Fibroblast of skin of right biceps (primary cell): ENCODE results near the gene TNFRSF18.
"Not testable (repeated sequence)": the region's sequence is repeated elsewhere in the genome, so short reads cannot be mapped to it uniquely, and the experiment has no call there.

Experiments used
- DNase-seq: peaks from one replicate; pipeline ENCODE4 v3.0.0-alpha.2; 2013

TNFRSF18 gene

GRCh38 chr1:1206376-1206965, at the start of gene TNFRSF18:
TSS of gene TNFRSF18 (minus strand) at chr1:1206592. CDS start at chr1:1206571, 21 bp downstream.
- DNase-seq = no peak

- no peak for DNase-seq
These were observed 49.2 kb upstream of the TNFRSF18 start for GRCh38 chr1:1255611-1256010.

GRCh38 chr1:1255078-1255477, 48.7 kb upstream of the TNFRSF18 start:
- no peak for DNase-seq

GRCh38 chr1:1254667-1254998, 48.2 kb upstream of the TNFRSF18 start:
- DNase-seq = no peak

- no peak for DNase-seq
These were observed 47.7 kb upstream of the TNFRSF18 start for GRCh38 chr1:1253972-1254666.

- no peak for DNase-seq
These were observed 46.9 kb upstream of the TNFRSF18 start for GRCh38 chr1:1253314-1253713.

- no peak for DNase-seq
These were observed 44.4 kb upstream of the TNFRSF18 start for GRCh38 chr1:1250786-1251284.

- DNase-seq = not testable (repeated sequence)
These were observed 41.9 kb upstream of the TNFRSF18 start for GRCh38 chr1:1248009-1248913.

- no peak for DNase-seq
These were observed 41.0 kb upstream of the TNFRSF18 start for GRCh38 chr1:1247341-1247913.

GRCh38 chr1:1246577-1247340, 40.4 kb upstream of the TNFRSF18 start, which contains the start of gene C1QTNF12:
TSS of gene C1QTNF12 (minus strand) at chr1:1246722. CDS start at chr1:1246690, 32 bp downstream.
- DNase-seq = no peak

- DNase-seq = no peak
These were observed 39.6 kb upstream of the TNFRSF18 start for GRCh38 chr1:1245817-1246576.

GRCh38 chr1:1245178-1245816, 38.9 kb upstream of the TNFRSF18 start:
- no peak for DNase-seq

GRCh38 chr1:1244192-1244811, 37.9 kb upstream of the TNFRSF18 start:
- no peak for DNase-seq

- DNase-seq = no peak
These were observed 37.4 kb upstream of the TNFRSF18 start for GRCh38 chr1:1243807-1244191.

GRCh38 chr1:1243266-1243660, 36.9 kb upstream of the TNFRSF18 start:
- DNase-seq = no peak

- no peak for DNase-seq
These were observed 36.3 kb upstream of the TNFRSF18 start for GRCh38 chr1:1242461-1243265.

- DNase-seq = no peak
These were observed 35.3 kb upstream of the TNFRSF18 start for GRCh38 chr1:1241588-1242219.

- DNase-seq = peak; percentile 11
These were observed 34.6 kb upstream of the TNFRSF18 start for GRCh38 chr1:1240822-1241587.
